ENCODE data around the gene COLEC12.

- TF ChIP-seq CTCF (optimal IDR thresholded peaks at IDR 0.05 in 1 of 3, IDR thresholded peaks at IDR 0.05 in 1 of 3, conservative IDR thresholded peaks at IDR 0.05 in 1 of 3; ENCODE audit: extremely low read depth in 1 of 3, insufficient read depth in 2 of 3, low read length in 3 of 3) (no peak), EZH2 (IDR thresholded peaks at IDR 0.05; ENCODE audit: low read length) (no peak)
These were observed 167.6 kb downstream of the COLEC12 start for GRCh38 chr18:332721-333510.

All from keratinocyte (primary cell).